D721Med (cell line): ENCODE results near the gene MGMT.

ENCODE experiments used
- DNase-seq: peaks from one replicate; pipeline ENCODE4 v3.0.0; 2011; ENCODE audit warnings: low spot score; ENCODE audit not compliant: insufficient read length
- FAIRE-seq: peaks from 2 replicates; lab custom pipeline; 2011; peaks lifted over from hg19 to GRCh38; lab: Jason Lieb, UNC
- TF ChIP-seq, protein P1 (sequence below): IDR thresholded peaks from 2 replicates; pipeline ENCODE4 v1.5.1; 2012; ENCODE audit warnings: mild to moderate bottlenecking, control low read depth; ENCODE audit not compliant: insufficient read depth; ENCODE audit errors: missing control alignments

Gene MGMT

DNA sequence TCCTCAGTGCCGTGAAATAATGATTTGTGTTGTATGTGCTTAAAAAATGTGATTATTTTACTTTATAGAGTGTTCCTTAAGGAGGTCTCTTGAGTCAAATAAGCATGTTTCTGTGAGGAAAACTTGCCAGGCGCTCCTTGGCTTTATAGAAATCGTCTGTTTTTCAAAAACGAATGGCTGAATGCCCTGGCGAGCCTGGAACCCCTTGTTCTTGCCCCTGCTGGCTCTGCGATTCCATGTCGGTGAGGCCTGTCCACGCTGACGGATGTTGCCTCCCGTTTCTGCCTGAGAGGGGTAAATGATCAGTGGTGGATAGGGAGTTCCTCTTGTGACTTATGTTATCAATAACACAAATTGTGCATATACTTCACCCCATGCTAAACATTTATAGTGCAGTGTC, 75.5 kb downstream of the MGMT start:
- FAIRE-seq (no peak), DNase-seq (no peak)
- TF ChIP-seq, protein P1, sequence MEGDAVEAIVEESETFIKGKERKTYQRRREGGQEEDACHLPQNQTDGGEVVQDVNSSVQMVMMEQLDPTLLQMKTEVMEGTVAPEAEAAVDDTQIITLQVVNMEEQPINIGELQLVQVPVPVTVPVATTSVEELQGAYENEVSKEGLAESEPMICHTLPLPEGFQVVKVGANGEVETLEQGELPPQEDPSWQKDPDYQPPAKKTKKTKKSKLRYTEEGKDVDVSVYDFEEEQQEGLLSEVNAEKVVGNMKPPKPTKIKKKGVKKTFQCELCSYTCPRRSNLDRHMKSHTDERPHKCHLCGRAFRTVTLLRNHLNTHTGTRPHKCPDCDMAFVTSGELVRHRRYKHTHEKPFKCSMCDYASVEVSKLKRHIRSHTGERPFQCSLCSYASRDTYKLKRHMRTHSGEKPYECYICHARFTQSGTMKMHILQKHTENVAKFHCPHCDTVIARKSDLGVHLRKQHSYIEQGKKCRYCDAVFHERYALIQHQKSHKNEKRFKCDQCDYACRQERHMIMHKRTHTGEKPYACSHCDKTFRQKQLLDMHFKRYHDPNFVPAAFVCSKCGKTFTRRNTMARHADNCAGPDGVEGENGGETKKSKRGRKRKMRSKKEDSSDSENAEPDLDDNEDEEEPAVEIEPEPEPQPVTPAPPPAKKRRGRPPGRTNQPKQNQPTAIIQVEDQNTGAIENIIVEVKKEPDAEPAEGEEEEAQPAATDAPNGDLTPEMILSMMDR: no peak

DNA sequence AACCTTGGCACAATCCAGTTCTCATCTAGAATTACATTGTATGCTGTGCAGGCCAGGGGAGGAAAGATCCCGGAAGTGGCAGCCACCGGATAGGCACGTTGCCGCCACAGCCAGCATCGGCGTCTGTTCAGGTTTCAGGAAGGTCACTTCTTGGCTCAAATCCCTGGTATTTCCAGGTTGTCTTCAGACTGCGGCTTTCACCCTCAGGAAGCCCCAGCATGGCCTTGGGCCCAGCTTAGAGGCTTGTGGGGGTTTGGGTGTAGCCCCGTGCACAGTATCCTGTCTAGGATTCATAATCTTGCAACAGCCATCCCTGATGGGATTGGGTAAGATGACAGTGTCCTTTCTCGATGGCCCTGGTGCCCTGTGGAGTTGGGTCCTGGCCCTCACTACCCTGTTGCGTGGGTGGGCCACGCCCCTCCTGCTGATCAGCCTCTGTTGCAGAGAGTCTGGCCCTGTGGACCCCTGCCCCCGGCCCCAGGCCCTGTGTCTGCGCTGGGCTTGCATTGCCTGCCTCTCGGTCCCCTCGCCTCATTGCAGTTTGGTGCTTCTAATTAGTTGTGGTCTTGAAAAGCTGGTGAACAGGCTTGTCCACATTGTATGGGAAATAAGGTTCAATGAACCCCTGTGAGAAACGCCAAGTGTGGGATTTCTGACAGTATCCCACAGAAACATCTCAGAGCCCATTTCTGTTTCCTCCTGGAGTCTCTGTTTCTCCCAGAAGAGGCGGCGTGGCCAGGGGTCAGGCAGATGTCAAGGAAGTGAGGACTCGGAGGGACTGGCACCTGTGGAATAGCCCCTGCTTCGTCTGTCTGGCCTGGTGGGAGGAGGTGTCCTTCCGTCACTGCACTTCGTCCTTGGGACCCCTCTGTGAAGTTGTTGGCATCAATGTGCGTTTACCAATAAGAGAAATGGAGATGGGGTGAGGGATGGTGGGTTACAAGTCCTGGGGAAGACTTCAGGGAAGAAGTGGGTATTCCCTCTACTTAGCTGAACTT, 77.5 kb downstream of the MGMT start:
- FAIRE-seq (no peak), DNase-seq (no peak)
- TF ChIP-seq, protein P1: no peak

DNA sequence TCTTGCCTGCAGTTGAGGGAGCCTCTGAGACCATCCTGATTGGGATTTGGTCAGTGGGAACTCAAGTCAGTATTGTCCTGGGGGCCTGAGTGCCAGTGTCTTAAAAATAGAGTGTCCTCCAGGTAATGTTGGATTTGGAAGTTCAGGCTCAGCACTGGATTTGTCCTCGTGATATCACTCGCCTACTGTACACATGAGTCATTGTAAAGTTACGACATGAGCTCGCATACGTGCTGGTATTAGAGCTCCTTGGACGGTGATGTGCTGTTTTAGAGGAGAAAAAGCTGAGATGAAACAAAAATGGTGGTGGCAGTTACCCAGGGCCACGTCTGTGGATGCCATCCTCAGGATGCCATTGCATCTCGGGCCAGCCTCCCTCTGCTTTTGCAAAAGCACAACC, 78.2 kb downstream of the MGMT start:
- FAIRE-seq: no peak
- DNase-seq: no peak
- TF ChIP-seq, protein P1: no peak

DNA sequence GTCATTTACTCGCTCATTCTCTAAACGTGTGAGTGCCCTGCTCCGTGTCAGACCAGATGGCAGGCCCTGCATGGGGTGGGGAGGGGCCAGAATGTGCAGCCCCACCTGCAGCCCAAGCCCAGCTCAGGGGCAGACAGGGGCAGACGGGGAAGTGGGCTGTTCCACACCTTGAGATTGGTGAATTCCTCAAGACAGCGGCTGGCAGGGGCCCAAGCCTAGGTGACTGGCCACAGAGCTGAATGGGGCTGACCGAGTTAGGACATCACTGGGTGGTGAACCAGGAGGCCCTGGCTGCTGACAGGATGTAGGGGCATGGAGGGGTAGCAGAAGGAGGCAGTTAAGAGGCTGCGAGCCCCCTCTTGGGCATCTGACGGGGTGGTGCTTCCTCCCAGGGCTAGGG, 79.1 kb downstream of the MGMT start:
- TF ChIP-seq, protein P1: no peak
- DNase-seq (no peak), FAIRE-seq (no peak)

DNA sequence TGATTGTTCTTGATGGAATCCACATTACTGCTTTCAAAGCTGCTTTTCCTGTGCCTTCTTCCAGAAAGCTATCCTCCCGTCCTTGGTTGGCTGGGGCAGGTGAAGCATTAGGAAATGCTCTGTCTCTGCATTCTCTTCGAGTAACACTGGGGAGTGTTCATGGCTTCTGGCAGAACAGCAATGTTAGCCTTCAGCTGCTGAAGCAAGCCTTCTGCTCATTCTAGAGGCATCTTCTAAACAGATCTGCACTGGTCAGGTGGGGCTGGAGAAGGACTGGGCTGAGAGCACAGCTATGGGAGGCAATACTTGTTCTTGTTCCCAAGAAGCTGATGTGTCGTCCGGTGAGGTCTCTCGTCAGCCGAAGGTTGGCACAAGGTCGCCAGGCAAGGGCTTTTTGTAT, 80.6 kb downstream of the MGMT start:
- TF ChIP-seq, protein P1: no peak

DNA sequence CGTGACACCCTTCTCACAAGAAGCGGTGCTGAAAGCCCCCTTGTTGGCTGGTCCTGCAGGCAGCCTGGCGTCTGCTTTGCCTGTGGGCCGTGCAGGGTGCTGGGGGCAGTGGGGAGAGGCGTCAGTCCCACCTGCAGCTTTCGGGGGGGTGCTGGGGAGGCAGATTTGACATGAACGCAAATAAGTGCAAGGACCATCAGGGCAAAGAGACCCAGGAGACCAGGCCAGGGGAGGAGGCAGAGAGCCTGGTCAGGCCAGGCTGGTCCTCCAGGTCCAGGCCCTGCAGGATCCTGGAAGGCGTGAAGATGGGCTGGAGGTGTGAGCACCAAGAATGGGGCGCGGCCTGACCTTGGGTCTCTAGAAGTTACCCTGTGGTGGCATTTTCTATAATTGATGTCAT, 81.6 kb downstream of the MGMT start:
- DNase-seq (no peak), FAIRE-seq (no peak)
- TF ChIP-seq, protein P1: no peak

More for the DNA sequence above, 80.6 kb downstream of the MGMT start:
- DNase-seq: no peak
- FAIRE-seq: no peak

DNA sequence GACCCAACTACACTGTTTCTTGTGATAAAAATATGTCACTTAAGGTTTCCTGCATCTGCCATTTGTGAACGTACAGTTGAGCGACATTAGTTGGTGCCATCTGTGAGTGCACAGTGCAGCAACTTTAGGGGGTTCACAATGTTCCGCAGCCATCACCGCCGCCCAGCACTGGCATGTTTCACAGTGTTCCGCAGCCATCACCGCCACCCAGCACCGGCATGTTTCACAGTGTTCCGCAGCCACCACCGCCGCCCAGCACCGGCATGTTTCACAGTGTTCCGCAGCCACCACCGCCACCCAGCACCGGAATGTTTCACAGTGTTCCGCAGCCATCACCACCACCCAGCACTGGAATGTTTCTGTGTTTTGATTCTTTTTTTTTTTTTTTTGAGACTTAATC, 83.0 kb downstream of the MGMT start:
- FAIRE-seq: no peak
- DNase-seq: no peak

More for the DNA sequence above, 83.0 kb downstream of the MGMT start:
- TF ChIP-seq, protein P1: no peak
